Kidney (tissue), 14 donors: ENCODE data around the gene GPATCH8. TPM values are rescaled to one million over a fixed set of nuclear protein-coding genes. Genes with fewer than 3 reads are reported as not detected.

ENCODE experiments used
- DNase-seq, 5 donors: peaks; one replicate each; pipeline ENCODE4 v3.0.0-alpha.2; 2013 to 2020
- FAIRE-seq: peaks from 2 replicates; lab custom pipeline; 2012; peaks lifted over from hg19 to GRCh38; lab: Jason Lieb, UNC
- H3K27ac ChIP-seq, 2 donors: one replicate each; pipeline ENCODE4 v1.7.0; 2013; ENCODE audit warnings: low read depth in 2 of 2, low read length in 2 of 2, inconsistent platforms in 1 of 2
- H3K27me3 ChIP-seq: one replicate; pipeline ENCODE4 v1.7.1; 2013; ENCODE audit warnings: low read length, inconsistent platforms; ENCODE audit not compliant: control insufficient read depth, insufficient read depth
- H3K36me3 ChIP-seq, 3 donors: one replicate each; pipeline versions ENCODE4 v1.7.0 to v1.7.1; 2013; ENCODE audit warnings: low read length in 3 of 3, control low read depth in 1 of 3, inconsistent platforms in 1 of 3; ENCODE audit not compliant: insufficient read depth in 3 of 3, control insufficient read depth in 2 of 3
- H3K4me1 ChIP-seq, 3 donors: one replicate each; pipeline versions ENCODE4 v1.7.0 to v1.7.1; 2013; ENCODE audit warnings: low read length in 3 of 3, inconsistent platforms in 1 of 3, low read depth in 1 of 3; ENCODE audit not compliant: control insufficient read depth in 2 of 3, insufficient read depth in 2 of 3
- H3K4me3 ChIP-seq, 3 donors: one replicate each; pipeline versions ENCODE4 v1.7.0 to v1.8.1; 2013; ENCODE audit warnings: low read length in 3 of 3, control low read depth in 1 of 3, inconsistent platforms in 1 of 3
- H3K9ac ChIP-seq, 3 donors: one replicate each; pipeline versions ENCODE4 v1.7.0 to v1.7.1; 2013; ENCODE audit warnings: low read length in 3 of 3, control low read depth in 1 of 3, inconsistent platforms in 1 of 3
- H3K9me3 ChIP-seq, 3 donors: one replicate each; pipeline versions ENCODE4 v1.7.0 to v1.7.1; 2013; ENCODE audit warnings: low read length in 3 of 3, control low read depth in 1 of 3, inconsistent platforms in 1 of 3; ENCODE audit not compliant: control insufficient read depth in 2 of 3, insufficient read depth in 1 of 3
- CTCF ChIP-seq: IDR thresholded peaks from 3 replicates; pipeline ENCODE4 v1.5.1; 2012; ENCODE audit warnings: mild to moderate bottlenecking, moderate library complexity, borderline replicate concordance; ENCODE audit not compliant: insufficient read depth; ENCODE audit errors: extremely low read depth
- intact Hi-C: fragments of 100-400 bp; cut with DNase I; formaldehyde crosslinking; loops from one replicate; pipeline ENCODE4 v1.11.1; 2022
- polyA plus RNA-seq: library from polyadenylated mRNA; stranded (reverse); fragments of 350-450 nt; fragmentation: Illumina TruSeq; extraction: RNeasy Lipid Tissue Mini Kit (QIAGEN cat#74804); gene quantifications from one replicate; pipeline ENCODE4 v1.2.3, GENCODE V29; 2014; ENCODE audit warnings: low read depth, low replicate concordance; ENCODE audit not compliant: insufficient read depth
- total RNA-seq: library from RNA; stranded (reverse); fragmentation: NEBNext Ultra II Directional; extraction: Animal tissue kit (Norgen Biotek cat#: 25700); gene quantifications from one replicate; pipeline ENCODE4 v1.2.1, GENCODE V29; 2021
- donor health status: control.
- donor health status: control.
- donor health status: control.
- donor health status: control.
- donor health status: control.
- donor health status: DM: yes; HTN: yes; CAD: no.
- donor health status: Normal renal cell carcinoma (clear cell type).

Gene GPATCH8
- total and polyA plus RNA-seq, 2 donors from 2014 or later = 3.5 to 47.0 TPM

DNA sequence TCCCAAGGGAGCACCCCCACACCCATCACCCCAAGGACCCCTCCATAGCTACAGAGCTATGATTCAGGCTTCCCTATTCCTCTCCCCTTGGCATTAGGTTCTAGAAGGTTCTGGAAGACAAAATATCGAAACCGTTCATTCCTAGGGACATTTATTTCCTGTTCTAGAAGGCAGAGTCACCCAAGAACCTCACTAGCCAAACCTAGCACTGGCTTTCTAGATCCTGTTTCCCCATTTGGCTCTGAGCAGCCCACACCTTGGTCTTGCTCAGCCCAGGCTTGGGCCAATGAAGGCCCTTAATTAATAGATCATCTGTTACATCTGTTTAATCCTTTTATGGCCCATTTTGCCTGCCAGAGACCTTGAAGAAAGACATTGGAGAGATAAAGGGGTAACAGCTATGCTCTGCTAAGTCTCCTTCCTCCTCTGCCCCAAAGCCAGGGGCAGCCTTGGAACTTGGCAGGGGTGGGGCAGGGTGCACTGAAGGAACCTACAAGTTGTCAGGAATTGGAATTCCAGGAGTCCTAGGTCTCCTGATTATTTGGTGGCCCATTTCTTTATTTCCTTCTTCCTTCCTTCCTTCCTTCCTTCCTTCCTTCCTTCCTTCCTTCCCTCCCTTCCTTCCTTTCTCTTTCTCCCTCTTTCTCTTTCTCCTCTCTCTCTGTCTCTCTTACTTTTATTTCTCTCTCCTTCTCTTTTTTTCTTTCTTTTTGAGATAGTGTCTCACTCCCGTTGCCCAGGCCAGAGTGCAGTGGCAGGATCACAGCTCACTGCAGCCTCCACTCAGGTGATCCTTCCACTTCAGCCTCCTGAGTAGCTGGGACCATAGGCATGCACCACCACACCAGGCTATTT, 45.4 kb upstream of the GPATCH8 start:
- FAIRE-seq (no peak), DNase-seq (no peak)
- Histone ChIP-seq H3K27me3 (no peaks in the 10 kb centered on the region), H3K9me3 (no peaks in the 10 kb centered on the region), H3K27ac (no peak overlapping the region), H3K36me3 (no peaks in the 10 kb centered on the region), H3K9ac (no peak overlapping the region), H3K4me1 (peaks cover 0 to 8% (median 0%) of the 10 kb centered on the region in 3 donors), H3K4me3 (no peak overlapping the region)
- intact Hi-C loops = no loop called here
- no peak for TF ChIP-seq CTCF

DNA sequence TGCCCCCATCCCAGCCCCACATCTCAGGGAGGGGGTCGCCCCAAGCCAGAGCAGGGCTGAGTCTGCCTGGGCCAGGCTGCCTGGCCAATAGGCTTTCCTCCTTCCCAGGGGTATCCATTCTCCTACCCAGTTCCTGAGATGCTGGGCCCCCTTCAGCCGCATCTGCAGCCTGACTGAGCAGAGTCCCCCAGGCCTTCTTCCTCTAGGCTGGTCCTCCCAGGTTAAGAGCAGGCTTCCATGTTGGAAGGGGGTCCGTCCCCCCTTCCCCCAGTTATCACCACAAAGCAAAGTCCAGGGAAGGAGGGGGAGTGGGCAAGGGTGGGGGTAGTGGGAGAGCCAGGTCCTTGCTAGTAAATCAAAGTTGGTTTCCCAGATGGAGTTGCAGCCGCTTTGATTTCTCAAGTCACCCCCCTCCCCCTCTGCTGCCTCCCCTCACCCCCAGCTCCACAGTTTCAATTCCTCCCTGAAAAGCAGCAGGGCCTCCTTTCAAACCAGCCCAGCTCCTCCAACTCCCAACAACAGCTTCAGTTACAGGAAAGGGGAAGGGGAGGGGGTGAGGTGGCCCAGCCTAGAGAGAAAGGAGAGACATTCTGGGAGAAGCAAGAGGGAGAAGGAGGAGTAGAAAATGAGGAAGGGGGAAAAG, 44.5 kb upstream of the GPATCH8 start:
- H3K27ac ChIP-seq = no peak overlapping the region
- H3K9me3 ChIP-seq = no peaks in the 10 kb centered on the region
- no peak overlapping the region for H3K4me3 ChIP-seq
- intact Hi-C loops = no loop called here
- peaks cover 0 to 9% (median 0%) of the 10 kb centered on the region in 3 donors for H3K4me1 ChIP-seq
- H3K36me3 ChIP-seq = no peaks in the 10 kb centered on the region
- no peak for TF ChIP-seq CTCF
- H3K9ac ChIP-seq = no peak overlapping the region
- H3K27me3 ChIP-seq = no peaks in the 10 kb centered on the region
- FAIRE-seq (no peak), DNase-seq (peak in 4 of 5 donors; percentile 91 to 96 (median 92))

- TF ChIP-seq CTCF = no peak
- Histone ChIP-seq H3K4me1 (peaks cover 0 to 9% (median 0%) of the 10 kb centered on the region in 3 donors), H3K4me3 (no peak overlapping the region), H3K9ac (no peak overlapping the region), H3K9me3 (no peaks in the 10 kb centered on the region), H3K27ac (no peak overlapping the region), H3K27me3 (no peaks in the 10 kb centered on the region), H3K36me3 (no peaks in the 10 kb centered on the region)
- no peak for FAIRE-seq
- peak in 1 of 5 donors; percentile 63 for DNase-seq
- intact Hi-C loops = no loop called here
Observed at GRCh38 chr17:44546671-44547606, 43.7 kb upstream of the GPATCH8 start.
